ENCODE data around the gene MEOX1. TPM values are rescaled to one million over a fixed set of nuclear protein-coding genes. Genes with fewer than 3 reads are reported as not detected.

MEOX1 gene
- total RNA-seq, 1 donor from 2014 or later, result not detected

DNA sequence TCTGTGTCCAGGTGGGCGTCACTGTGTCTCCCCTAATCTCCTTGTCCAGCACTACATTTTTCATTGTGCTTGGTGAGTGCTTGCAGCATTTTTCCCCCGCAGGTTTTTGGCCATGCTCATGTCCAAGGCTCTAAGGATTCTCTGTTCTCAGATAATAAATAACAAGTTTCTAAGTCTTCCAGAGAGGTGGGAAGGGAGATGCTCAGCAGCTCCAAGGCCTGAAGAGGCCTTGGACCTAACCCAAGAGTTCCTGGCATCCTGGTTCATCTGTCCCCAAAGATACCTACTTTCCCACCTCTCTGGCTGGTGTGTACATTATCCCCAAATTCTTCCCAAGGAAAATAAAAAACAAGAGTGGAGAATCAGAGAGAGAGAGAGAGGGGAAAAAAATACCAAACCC is 45.3 kb downstream of the MEOX1 start:
- TF ChIP-seq EZH2 (IDR thresholded peaks at IDR 0.05; ENCODE audit: insufficient read depth, low read length) (no peak), CTCF (IDR thresholded peaks at IDR 0.05; ENCODE audit: insufficient read depth, low read depth, low read length) (no peak)
- DNase-seq (ENCODE audit: low read depth) (no peak), FAIRE-seq (no peak)
- H2AFZ ChIP-seq (ENCODE audit: low read depth, low read length), result no peak overlapping the region
- no peaks in the 10 kb centered on the region for H4K20me1 ChIP-seq (ENCODE audit: insufficient read depth, low read length)
- H3K36me3 Mint-ChIP-seq (ENCODE audit: low read depth, unreplicated experiment), result peaks cover 3% of the 10 kb centered on the region
- H3K4me2 ChIP-seq (ENCODE audit: low read length), result no peak overlapping the region
- no peaks in the 10 kb centered on the region for H3K36me3 ChIP-seq (ENCODE audit: insufficient read depth, low read length)
- peaks cover 2% of the 10 kb centered on the region for H3K9me3 Mint-ChIP-seq (ENCODE audit: unreplicated experiment)
- peaks cover 49% of the 10 kb centered on the region for H3K27me3 Mint-ChIP-seq (ENCODE audit: low read depth, unreplicated experiment)
- no peaks in the 10 kb centered on the region for H3K79me2 ChIP-seq (ENCODE audit: insufficient read depth, low read length)
- peaks cover 3% of the 10 kb centered on the region for H3K27me3 ChIP-seq (ENCODE audit: insufficient read depth, low read length)
- no peak overlapping the region for H3K27ac Mint-ChIP-seq (ENCODE audit: unreplicated experiment)
- H3K9ac ChIP-seq (ENCODE audit: low read length), result no peak overlapping the region
- no peak overlapping the region for H3K27ac ChIP-seq (ENCODE audit: low read depth, low read length)
- no peaks in the 10 kb centered on the region for H3K9me3 ChIP-seq (ENCODE audit: insufficient read depth, low read depth, low read length)
- H3K4me1 Mint-ChIP-seq (ENCODE audit: low read depth, unreplicated experiment), result no peaks in the 10 kb centered on the region
- no peaks in the 10 kb centered on the region for H3K4me1 ChIP-seq (ENCODE audit: insufficient read depth, low read length)
- no peak overlapping the region for H3K4me3 Mint-ChIP-seq (ENCODE audit: unreplicated experiment)
- H3K4me3 ChIP-seq (ENCODE audit: insufficient read depth, low read depth, low read length), result no peak overlapping the region

DNA sequence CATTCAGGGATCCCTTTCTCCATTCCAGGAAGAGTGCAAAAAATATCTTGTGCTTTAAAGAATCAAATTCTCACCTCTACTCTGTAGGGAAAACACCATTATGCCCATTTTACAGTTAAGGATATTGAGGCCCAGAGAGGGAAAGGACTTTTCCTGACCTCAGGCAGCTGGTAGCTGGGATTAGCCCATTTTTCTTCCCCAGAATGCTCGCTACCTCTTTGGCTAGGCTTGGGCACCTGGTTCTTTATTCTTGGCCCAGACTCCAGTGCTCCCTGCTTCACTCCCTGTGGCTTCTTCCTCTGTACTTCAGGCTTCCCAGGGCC is 45.7 kb downstream of the MEOX1 start:
- no peak overlapping the region for H3K27ac ChIP-seq (ENCODE audit: low read depth, low read length)
- Mint-ChIP-seq H3K36me3 (ENCODE audit: low read depth, unreplicated experiment) (peaks cover 3% of the 10 kb centered on the region), H3K27ac (ENCODE audit: unreplicated experiment) (no peak overlapping the region), H3K9me3 (ENCODE audit: unreplicated experiment) (peaks cover 2% of the 10 kb centered on the region), H3K4me3 (ENCODE audit: unreplicated experiment) (no peak overlapping the region), H3K27me3 (ENCODE audit: low read depth, unreplicated experiment) (peaks cover 49% of the 10 kb centered on the region), H3K4me1 (ENCODE audit: low read depth, unreplicated experiment) (no peaks in the 10 kb centered on the region)
- H3K9me3 ChIP-seq (ENCODE audit: insufficient read depth, low read depth, low read length), result no peaks in the 10 kb centered on the region
- H3K4me2 ChIP-seq (ENCODE audit: low read length), result no peak overlapping the region
- no peak for TF ChIP-seq CTCF (IDR thresholded peaks at IDR 0.05; ENCODE audit: insufficient read depth, low read depth, low read length)
- TF ChIP-seq EZH2 (IDR thresholded peaks at IDR 0.05; ENCODE audit: insufficient read depth, low read length), result no peak
- peaks cover 3% of the 10 kb centered on the region for H3K27me3 ChIP-seq (ENCODE audit: insufficient read depth, low read length)
- H3K79me2 ChIP-seq (ENCODE audit: insufficient read depth, low read length), result no peaks in the 10 kb centered on the region
- H3K9ac ChIP-seq (ENCODE audit: low read length), result no peak overlapping the region
- no peaks in the 10 kb centered on the region for H3K36me3 ChIP-seq (ENCODE audit: insufficient read depth, low read length)
- no peaks in the 10 kb centered on the region for H3K4me1 ChIP-seq (ENCODE audit: insufficient read depth, low read length)
- FAIRE-seq (no peak), DNase-seq (ENCODE audit: low read depth) (no peak)
- no peaks in the 10 kb centered on the region for H4K20me1 ChIP-seq (ENCODE audit: insufficient read depth, low read length)
- no peak overlapping the region for H3K4me3 ChIP-seq (ENCODE audit: insufficient read depth, low read depth, low read length)
- H2AFZ ChIP-seq (ENCODE audit: low read depth, low read length), result no peak overlapping the region

DNA sequence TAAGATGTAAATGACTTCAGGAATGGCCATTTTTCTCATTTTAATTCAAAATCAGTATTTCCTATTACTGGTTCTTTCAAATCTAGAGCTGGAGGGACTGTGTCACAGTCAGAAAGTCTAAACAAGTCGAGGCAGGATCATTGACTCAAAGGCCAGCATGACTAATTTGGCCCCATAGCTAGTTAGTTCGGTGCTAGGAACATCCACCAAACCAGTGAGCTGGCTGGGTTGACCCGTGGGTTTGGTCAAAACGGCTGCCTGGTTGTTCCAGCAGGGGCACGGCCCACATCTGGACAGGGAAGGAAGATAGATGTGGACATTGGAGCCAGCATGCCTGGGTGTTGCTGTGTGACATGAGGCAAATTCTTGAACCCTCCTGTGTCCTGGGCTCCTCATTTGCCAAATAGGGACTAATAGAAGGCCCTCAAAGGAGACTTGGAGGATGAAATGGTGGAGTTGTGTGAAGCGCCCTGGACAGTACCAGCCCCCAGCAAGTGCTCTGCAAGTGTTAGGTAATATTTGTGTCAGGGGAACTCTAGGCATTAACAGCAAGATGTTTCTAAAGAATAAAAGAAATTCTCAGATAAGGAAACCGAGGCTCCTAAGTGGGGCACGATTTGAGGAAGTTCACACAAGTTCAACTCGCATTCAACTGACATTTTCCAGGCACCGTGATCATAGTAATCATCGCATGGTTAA is 46.2 kb downstream of the MEOX1 start:
- Histone ChIP-seq H2AFZ (ENCODE audit: low read depth, low read length) (no peak overlapping the region), H3K4me3 (ENCODE audit: insufficient read depth, low read depth, low read length) (no peak overlapping the region), H3K4me2 (ENCODE audit: low read length) (no peak overlapping the region), H3K27me3 (ENCODE audit: insufficient read depth, low read length) (peaks cover 3% of the 10 kb centered on the region), H4K20me1 (ENCODE audit: insufficient read depth, low read length) (no peaks in the 10 kb centered on the region), H3K79me2 (ENCODE audit: insufficient read depth, low read length) (no peaks in the 10 kb centered on the region), H3K36me3 (ENCODE audit: insufficient read depth, low read length) (no peaks in the 10 kb centered on the region), H3K9me3 (ENCODE audit: insufficient read depth, low read depth, low read length) (no peaks in the 10 kb centered on the region), H3K4me1 (ENCODE audit: insufficient read depth, low read length) (no peaks in the 10 kb centered on the region), H3K27ac (ENCODE audit: low read depth, low read length) (no peak overlapping the region), H3K9ac (ENCODE audit: low read length) (no peak overlapping the region)
- H3K4me3 Mint-ChIP-seq (ENCODE audit: unreplicated experiment), result no peak overlapping the region
- TF ChIP-seq CTCF (IDR thresholded peaks at IDR 0.05; ENCODE audit: insufficient read depth, low read depth, low read length), result no peak
- TF ChIP-seq EZH2 (IDR thresholded peaks at IDR 0.05; ENCODE audit: insufficient read depth, low read length), result no peak
- peaks cover 3% of the 10 kb centered on the region for H3K36me3 Mint-ChIP-seq (ENCODE audit: low read depth, unreplicated experiment)
- no peaks in the 10 kb centered on the region for H3K4me1 Mint-ChIP-seq (ENCODE audit: low read depth, unreplicated experiment)
- FAIRE-seq, result no peak
- H3K27ac Mint-ChIP-seq (ENCODE audit: unreplicated experiment), result no peak overlapping the region
- H3K9me3 Mint-ChIP-seq (ENCODE audit: unreplicated experiment), result peaks cover 2% of the 10 kb centered on the region
- DNase-seq (ENCODE audit: low read depth), result no peak
- H3K27me3 Mint-ChIP-seq (ENCODE audit: low read depth, unreplicated experiment), result peaks cover 49% of the 10 kb centered on the region
